GM18498 (cell line): Measurements from ENCODE around the gene NOP56.

Source experiments
- ATAC-seq: cut with Tn5 transposase; IDR thresholded peaks from one replicate; pipeline ENCODE4 v1.9.1; 2021; ENCODE audit warnings: mild to moderate bottlenecking, moderate library complexity; ENCODE audit not compliant: unreplicated experiment

Gene NOP56

GRCh38 chr20:2640260-2640659, 12.2 kb upstream of the NOP56 start:
- no peak for ATAC-seq

DNA sequence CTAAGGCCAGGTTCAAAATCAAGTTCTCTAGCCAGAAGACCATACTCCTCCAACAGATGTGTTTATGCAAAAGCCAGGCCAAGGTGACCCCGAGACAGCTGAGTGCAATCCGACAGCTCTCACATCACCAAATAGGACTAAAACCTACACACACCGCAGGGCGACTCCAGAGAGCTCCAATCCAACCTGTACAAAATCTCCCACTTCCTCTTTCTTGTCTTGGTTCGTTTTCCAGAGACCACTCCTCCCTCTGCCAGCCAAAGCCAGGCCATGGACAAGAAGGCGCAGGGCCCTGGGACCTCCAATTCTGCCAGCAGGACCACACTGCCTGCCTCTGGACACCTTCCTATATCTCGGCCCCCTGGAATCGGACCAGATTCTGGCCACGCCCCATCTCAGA, 11.5 kb upstream of the NOP56 start:
- no peak for ATAC-seq

GRCh38 chr20:2643708-2644107, 8.7 kb upstream of the NOP56 start:
- ATAC-seq, result no peak

- ATAC-seq, result peak; percentile 47
Measured at GRCh38 chr20:2652724-2653555, 508 bp downstream of the NOP56 start.

- ATAC-seq, result no peak
Measured at GRCh38 chr20:2653556-2654383, 1.3 kb downstream of the NOP56 start.

- ATAC-seq, result no peak
Measured at GRCh38 chr20:2654384-2654822, 2.0 kb downstream of the NOP56 start.

DNA sequence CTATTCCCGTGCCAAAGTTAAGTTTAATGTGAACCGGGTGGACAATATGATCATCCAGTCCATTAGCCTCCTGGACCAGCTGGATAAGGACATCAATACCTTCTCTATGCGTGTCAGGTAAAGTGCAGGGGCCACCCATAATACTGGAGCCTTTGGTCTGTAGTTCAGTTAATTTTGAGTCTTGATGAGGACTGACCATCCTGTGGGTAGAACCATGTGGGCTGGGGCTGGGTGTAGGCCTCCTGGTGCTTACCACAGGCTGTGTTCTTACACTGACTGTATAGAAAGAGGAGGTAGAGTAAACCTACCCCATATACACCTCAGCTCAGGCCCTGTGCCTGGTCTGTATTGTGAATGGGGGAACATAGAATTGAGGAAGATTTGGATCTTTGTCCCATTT, 2.4 kb downstream of the NOP56 start:
- ATAC-seq, result no peak

GRCh38 chr20:2655331-2656116, 3.1 kb downstream of the NOP56 start:
- ATAC-seq, result no peak

DNA sequence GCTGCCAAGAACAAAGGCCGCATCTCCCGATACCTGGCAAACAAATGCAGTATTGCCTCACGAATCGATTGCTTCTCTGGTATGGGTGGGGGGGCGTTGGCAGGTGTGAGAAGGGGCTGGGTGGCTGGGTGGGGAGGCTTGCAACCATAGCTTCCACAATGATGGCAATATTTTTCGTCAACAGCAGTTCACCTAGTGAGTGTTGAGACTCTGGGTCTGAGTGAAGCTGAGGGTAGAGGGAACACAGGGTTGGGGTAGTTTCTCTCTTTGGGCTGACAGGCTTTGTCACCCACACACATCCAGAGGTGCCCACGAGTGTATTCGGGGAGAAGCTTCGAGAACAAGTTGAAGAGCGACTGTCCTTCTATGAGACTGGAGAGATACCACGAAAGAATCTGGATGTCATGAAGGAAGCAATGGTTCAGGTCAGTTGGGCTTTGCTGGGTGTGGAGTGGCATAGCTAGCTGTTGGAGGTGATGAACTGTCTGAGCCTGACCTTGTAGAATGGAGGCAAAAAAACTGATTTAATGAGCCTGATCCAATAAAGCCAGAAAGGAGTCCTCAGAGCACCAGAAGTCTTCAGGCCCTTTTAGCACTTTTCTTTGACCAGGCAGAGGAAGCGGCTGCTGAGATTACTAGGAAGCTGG, 4.2 kb downstream of the NOP56 start:
- no peak for ATAC-seq

GRCh38 chr20:2657241-2657640, 4.8 kb downstream of the NOP56 start:
- ATAC-seq, result no peak

- ATAC-seq, result no peak
Measured at GRCh38 chr20:2657674-2658073, 5.2 kb downstream of the NOP56 start.

DNA sequence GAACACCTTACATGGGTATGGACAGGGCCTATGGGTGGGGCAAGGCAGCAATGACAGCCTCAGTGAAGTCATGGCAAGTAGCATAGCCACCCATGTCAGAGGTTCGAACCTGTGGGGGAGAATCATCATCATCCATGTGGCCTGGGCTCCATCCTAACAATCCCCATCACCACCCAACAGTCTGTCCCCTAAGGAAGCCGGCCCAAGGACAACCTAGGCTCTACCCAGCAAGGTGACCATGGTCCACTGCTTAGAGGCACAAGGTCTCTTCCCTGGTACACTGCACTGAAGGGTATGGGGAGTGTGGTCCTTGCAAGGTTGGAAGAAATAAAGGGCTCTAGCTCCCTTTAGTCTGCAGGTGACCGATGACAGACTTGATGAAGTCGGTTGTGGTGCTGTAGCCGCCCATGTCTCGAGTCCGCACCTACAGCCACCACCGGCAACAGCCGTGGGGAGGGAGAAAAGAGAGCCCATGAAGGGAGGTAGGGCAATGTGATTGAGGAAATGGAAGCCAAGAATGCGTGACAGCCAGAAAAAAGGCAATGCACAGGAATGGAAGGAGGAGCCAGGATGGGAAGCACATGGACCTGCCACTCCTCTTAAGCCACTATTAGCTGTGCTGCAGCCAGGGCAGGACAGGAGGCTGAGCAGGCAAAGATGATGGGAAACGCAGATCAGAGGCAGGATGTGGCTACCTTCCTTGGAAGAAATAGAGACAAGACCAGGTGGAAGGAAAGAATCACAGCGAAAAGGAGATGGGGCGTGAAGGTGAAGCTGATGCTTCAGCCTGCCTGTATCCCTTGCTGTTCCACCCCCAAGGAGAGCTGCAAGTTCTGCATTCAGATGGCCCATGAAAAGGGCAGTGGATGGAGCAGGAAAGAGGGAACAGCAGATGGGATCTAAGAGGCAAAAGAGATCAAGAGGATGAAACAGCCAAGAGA, 6.3 kb downstream of the NOP56 start:
- ATAC-seq, result no peak

DNA sequence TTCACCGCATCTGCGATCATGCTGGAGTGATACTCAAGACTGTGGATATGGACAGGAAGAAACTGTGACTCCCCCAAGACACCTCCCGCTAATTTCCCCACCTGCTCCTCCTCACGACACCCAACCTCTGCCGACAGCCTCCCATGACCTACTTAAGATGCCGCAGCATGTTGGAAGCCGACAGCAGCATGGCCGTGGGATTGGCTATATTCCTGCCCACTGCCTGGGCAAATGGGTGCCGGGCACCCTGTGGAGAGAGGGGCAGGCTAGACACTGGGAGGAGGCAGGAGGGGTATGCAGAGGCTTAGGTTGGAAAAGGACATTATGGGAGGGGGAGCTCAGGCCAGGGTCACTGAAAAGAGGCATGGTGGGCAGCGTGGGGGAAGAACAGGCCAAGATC, 7.1 kb downstream of the NOP56 start:
- no peak for ATAC-seq

- no peak for ATAC-seq
Measured at GRCh38 chr20:2663364-2663886, 11.0 kb downstream of the NOP56 start.

DNA sequence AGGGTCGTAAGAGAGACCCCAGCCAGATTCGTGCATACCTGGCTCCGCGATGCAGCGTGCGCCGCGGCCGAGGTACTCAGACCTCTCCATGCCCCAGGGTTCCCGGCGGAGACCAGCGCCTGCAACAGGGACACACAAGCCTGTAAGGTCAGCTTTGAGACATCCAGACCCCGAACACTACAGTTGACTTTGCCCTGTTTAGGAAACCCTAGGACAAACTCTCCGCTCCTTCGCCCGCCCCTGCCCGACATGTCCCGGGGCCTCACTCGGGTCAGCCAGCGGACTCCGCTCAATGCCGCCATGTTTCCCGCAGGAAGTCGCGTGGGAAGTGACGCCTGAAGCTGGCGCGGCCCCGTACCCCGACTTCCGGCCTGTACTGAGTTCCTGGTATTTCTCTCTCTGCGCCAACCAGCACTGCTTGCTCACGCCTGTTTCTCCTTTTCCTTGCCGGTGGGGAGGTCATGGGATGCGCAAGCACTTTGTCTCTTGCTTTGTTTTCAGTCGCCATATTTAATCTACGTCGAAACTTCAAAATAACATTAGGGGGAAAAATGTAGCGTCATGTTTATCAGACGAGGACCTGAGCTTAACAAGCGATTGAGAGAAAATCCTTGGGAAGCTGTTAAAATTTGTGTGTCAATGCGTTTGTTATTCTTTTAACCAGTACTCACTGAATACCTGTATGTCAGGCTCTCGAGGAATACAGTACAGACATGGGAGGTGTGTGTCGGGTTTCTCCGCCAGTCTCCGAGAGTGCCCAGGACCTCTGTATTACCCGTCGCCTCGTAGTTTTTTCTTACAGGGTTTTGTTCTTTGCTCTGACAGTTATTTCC, 11.7 kb downstream of the NOP56 start, which contains the start of gene IDH3B:
Gene IDH3B (minus strand): TSS at position 330 of the 833 bp plus-strand sequence. CDS start 28 bp downstream, at position 302.
- peak; percentile 87 for ATAC-seq

GRCh38 chr20:2671977-2672376, 19.5 kb downstream of the NOP56 start:
- ATAC-seq, result no peak

- ATAC-seq, result no peak
Measured at GRCh38 chr20:2672446-2672845, 20.0 kb downstream of the NOP56 start.

DNA sequence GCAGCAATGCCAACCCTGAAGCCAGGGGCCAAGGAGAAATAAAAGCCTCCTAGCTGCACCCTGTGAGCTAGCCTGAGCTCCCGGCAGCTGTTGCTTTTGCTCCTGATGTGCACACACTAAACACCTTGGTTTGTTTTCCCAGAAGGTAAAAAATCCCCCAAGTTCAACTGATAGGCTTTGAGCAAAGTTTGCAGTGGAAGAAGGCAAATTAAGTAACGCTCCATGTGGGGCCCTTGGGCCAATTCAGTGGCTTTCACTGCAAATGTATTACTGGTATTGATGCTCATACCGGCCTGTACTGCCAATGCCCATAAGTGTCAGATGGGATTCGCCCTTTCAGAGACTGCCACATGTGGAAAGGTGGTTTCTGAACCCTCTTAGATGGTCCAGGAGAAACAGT, 21.0 kb downstream of the NOP56 start:
- no peak for ATAC-seq
